Panc1 (cell line): ENCODE data around the gene MTTP.

ENCODE experiments used
- POLR2AphosphoS5 ChIP-seq: IDR thresholded peaks from 2 replicates; pipeline ENCODE4 v1.6.1; 2012; ENCODE audit warnings: mild to moderate bottlenecking, low read depth, low read length, moderate library complexity
- REST ChIP-seq, 2 experiments: IDR thresholded peaks; 2 replicates each; pipeline ENCODE4 v1.6.1; 2011 to 2012; ENCODE audit warnings: low read depth in 2 of 2, control low read depth in 1 of 2, low read length in 1 of 2, mild to moderate bottlenecking in 1 of 2, moderate library complexity in 1 of 2; ENCODE audit not compliant: insufficient read depth in 1 of 2
- SIN3A ChIP-seq: IDR thresholded peaks from 2 replicates; pipeline ENCODE4 v1.6.1; 2012; ENCODE audit warnings: low read depth, mild to moderate bottlenecking, low read length, moderate library complexity, borderline replicate concordance; ENCODE audit not compliant: insufficient read depth
- TF ChIP-seq, protein P1 (sequence below): fragments of 450-650 bp; IDR thresholded peaks from 2 replicates; pipeline ENCODE4 v1.5.1; 2017; ENCODE audit warnings: mild to moderate bottlenecking

DNA sequence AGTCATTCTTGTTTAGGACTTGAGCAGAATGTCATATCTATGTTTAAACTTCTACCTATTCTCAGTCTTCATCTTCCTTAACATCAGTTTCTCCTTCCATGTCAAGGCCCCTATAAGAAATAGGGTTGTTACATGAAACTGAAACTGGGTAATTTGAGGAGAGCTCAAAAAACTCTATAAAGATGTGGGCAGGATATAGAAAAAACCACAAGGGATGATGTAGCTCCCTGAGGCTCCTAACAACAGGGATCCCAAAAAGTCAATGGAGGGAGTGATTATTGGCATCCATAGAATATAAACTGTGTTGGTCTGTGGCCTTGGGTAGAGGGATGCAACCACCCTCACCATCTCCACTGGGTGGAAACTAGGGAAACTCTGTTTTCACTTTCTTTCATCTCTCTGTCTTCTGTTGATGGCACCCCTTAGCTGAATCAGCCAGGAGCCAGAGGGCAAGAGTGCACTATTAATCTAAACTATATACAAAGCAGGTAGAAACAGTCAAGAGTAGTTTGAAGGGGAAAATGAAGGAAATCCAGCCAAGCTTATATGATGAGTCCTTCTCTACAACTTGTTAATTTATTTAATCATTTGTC lies 55.4 kb downstream of the MTTP start:
- TF ChIP-seq, protein P1, sequence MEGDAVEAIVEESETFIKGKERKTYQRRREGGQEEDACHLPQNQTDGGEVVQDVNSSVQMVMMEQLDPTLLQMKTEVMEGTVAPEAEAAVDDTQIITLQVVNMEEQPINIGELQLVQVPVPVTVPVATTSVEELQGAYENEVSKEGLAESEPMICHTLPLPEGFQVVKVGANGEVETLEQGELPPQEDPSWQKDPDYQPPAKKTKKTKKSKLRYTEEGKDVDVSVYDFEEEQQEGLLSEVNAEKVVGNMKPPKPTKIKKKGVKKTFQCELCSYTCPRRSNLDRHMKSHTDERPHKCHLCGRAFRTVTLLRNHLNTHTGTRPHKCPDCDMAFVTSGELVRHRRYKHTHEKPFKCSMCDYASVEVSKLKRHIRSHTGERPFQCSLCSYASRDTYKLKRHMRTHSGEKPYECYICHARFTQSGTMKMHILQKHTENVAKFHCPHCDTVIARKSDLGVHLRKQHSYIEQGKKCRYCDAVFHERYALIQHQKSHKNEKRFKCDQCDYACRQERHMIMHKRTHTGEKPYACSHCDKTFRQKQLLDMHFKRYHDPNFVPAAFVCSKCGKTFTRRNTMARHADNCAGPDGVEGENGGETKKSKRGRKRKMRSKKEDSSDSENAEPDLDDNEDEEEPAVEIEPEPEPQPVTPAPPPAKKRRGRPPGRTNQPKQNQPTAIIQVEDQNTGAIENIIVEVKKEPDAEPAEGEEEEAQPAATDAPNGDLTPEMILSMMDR = no peak
- TF ChIP-seq POLR2AphosphoS5 = no peak
- TF ChIP-seq REST (IDR thresholded peaks at IDR 0.05; ENCODE audit: insufficient read depth in 1 of 2, low read depth in 2 of 2, low read length in 1 of 2) = no peak
- no peak for TF ChIP-seq SIN3A
